ENCODE results near the gene ELP4. TPM values are rescaled to one million over a fixed set of nuclear protein-coding genes. Genes with fewer than 3 reads are reported as not detected.

ELP4 gene
- total RNA-seq, 6 experiments from 2014 or later = 7.3 to 16.4 (median 9.2) TPM

DNA sequence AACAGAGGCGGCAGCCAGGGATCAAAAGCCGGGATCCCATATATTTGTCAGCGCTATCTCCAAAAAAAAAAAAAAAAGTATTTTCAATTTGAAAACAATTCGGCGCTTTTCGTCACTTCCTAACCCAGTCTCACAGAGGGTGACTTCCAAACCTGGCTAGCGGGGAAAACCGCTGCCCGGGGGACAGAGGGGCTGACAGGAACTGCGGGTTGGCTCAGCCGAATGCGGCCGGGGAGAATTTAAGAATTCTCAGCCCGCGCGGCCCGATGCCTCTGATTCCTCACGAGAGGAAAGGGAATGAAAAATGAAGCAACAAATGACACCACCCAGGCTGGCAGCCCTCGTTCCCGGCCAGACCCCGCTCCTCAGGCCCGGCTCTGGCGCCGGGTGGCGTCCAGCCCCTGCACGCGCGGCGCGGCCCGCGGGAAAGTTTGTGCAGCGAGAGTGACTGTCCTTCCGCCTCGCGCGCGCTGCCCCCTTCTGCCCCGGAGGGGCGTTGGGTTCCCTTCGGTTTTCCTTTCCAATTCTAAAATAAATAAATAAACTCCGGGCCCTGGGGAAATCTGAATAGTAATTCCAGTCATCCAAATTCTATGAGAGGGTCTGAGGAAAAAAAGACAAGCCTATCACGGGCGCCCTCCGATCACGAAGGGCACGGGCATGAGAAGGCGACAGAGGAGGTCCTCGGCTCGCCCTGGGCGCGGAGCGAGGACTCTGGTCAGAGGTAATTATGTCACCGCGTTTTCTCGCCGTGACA is 306.3 kb downstream of the ELP4 start:
- intact Hi-C loops (cut with DNase I) = no loop called here
- Histone ChIP-seq H3K4me3 (no peak overlapping the region), H3K27me3 (peaks cover 46 to 67% of the 10 kb centered on the region in 2 donors), H3K4me1 (peaks cover 0 to 45% (median 12%) of the 10 kb centered on the region in 4 donors), H3K27ac (no peak overlapping the region), H3K9me3 (no peaks in the 10 kb centered on the region), H3K36me3 (no peaks in the 10 kb centered on the region)
- TF ChIP-seq, protein P1, sequence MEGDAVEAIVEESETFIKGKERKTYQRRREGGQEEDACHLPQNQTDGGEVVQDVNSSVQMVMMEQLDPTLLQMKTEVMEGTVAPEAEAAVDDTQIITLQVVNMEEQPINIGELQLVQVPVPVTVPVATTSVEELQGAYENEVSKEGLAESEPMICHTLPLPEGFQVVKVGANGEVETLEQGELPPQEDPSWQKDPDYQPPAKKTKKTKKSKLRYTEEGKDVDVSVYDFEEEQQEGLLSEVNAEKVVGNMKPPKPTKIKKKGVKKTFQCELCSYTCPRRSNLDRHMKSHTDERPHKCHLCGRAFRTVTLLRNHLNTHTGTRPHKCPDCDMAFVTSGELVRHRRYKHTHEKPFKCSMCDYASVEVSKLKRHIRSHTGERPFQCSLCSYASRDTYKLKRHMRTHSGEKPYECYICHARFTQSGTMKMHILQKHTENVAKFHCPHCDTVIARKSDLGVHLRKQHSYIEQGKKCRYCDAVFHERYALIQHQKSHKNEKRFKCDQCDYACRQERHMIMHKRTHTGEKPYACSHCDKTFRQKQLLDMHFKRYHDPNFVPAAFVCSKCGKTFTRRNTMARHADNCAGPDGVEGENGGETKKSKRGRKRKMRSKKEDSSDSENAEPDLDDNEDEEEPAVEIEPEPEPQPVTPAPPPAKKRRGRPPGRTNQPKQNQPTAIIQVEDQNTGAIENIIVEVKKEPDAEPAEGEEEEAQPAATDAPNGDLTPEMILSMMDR (IDR thresholded peaks at IDR 0.05) = no peak
- TF ChIP-seq POLR2A (IDR thresholded peaks at IDR 0.05) = no peak
- 3% methylated on average over 51 of the region's 57 CpGs for WGBS (ENCODE audit: insufficient coverage, low coverage, low lambda C conversion rate, missing lambda C conversion rate)
- no peak for DNase-seq
- ATAC-seq = no peak

DNA sequence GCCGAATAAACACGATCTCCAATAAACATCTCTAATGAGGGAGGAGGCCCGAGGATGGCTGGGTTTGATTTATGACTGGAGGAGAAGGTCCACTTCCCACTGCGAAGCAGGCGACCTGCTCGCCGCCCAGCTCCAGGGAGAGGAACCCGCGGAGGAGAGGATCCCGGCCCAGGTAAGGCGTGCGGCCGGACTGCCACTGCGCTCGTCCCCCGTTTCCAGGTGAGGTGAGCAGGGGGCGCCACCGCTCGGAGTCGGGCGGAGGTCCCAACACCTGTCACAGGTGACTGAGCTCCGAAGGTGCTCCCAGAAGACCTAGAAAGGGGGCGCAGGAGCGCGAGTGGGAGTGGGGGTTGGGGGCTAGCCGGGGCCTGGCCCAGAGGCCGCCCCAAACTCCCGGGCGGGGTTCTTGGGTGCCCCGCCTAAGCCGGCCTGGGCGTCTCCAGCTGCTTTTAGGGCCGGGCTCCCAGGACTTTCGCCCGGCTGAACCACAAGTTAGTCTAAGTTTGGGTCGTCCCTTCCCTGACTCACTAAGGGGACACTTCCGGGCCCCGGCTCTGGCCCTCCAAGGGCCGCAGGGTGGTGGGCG is 307.0 kb downstream of the ELP4 start:
- no peak for DNase-seq
- H3K9me3 ChIP-seq = no peaks in the 10 kb centered on the region
- TF ChIP-seq, protein P1 (IDR thresholded peaks at IDR 0.05) = no peak
- peaks cover 0 to 38% (median 12%) of the 10 kb centered on the region in 4 donors for H3K4me1 ChIP-seq
- no peak for ATAC-seq
- no peak overlapping the region for H3K4me3 ChIP-seq
- H3K27me3 ChIP-seq = peaks cover 47 to 70% of the 10 kb centered on the region in 2 donors
- no CpG with 5 or more reads among the region's 40 CpGs for WGBS (ENCODE audit: insufficient coverage, low coverage, low lambda C conversion rate, missing lambda C conversion rate)
- no peak overlapping the region for H3K27ac ChIP-seq
- intact Hi-C loops (cut with DNase I) = no loop called here
- H3K36me3 ChIP-seq = no peaks in the 10 kb centered on the region

DNA sequence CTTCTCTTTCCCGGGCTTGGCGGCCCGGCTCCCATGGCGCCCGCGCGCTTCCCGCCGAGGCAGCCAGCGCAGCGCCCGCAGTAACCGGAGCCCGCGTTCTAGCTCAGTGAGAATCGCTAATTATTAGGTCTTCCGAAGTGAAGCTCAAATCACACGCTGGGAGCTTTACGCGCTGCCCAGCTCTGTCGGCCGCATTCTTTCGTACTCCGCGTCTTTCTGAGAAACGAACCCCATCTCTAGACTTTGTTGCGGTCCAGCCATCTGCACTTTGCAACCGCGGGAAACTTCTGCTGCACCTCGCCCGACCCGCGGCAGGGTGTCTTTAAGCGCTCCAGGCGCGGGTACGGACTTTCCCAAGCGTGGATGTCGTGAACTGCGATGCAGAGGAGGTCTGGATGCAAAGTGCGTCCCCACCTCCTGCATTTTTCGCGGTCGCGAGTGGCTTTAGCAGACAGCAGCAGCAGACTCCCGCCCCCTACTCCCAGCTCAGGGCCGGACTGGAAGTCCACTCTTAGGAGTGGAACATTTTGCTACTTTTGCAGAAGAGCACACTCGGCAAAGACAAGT is 307.6 kb downstream of the ELP4 start:
- intact Hi-C loops (cut with DNase I) = no loop called here
- DNase-seq (no peak), ATAC-seq (no peak)
- WGBS (ENCODE audit: insufficient coverage, low coverage, low lambda C conversion rate, missing lambda C conversion rate) = 0% methylated on average over 6 of the region's 48 CpGs
- no peak overlapping the region for H3K27ac ChIP-seq
- H3K9me3 ChIP-seq = no peaks in the 10 kb centered on the region
- H3K27me3 ChIP-seq = peaks cover 47 to 68% of the 10 kb centered on the region in 2 donors
- peaks cover 0 to 35% (median 12%) of the 10 kb centered on the region in 4 donors for H3K4me1 ChIP-seq
- H3K4me3 ChIP-seq = no peak overlapping the region
- no peaks in the 10 kb centered on the region for H3K36me3 ChIP-seq
- TF ChIP-seq, protein P1 (IDR thresholded peaks at IDR 0.05) = no peak
- TF ChIP-seq POLR2A (IDR thresholded peaks at IDR 0.05) = no peak

DNA sequence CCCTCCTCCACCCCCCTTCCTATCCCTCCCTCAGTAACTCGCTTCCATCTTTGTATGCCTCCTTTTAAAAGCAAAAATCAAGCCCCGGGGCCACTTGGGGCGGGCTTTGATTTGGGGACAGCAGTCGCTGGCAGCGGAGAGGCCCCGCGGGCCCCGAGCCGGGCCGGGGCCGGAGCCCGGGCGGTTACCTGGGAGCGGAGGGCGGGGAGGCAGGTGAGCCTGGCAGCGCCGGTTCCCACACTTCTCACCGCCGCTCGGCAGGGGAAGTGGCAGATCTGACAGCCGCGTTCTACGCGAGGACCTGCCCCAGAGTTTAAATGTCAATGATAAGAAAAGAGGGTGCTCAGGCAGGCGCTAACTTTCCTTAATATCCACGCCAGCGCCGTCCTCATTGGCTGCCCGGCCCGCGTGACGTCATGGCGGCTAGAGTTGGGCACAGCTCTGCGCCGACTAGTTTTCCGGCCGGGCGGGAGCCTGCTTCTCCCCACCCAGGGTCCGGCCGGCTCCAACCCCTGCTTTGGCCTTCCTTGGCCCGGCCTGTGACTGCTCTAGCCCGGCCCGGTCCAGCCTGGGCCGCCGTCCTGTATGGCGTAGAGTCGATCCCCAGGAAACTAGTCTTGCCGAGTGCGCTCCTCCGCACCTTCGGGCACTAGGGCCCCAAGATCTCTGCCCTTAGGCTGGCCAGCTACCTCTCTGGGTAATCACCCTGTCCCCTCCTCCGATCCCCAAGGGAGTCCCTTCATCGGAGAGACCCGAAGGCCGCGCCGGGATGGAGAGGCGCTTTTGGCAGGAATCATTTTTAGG is 308.3 kb downstream of the ELP4 start:
- no peaks in the 10 kb centered on the region for H3K36me3 ChIP-seq
- H3K9me3 ChIP-seq = no peaks in the 10 kb centered on the region
- no peak overlapping the region for H3K4me3 ChIP-seq
- intact Hi-C loops (cut with DNase I) = no loop called here
- 11% methylated on average over 37 of the region's 58 CpGs for WGBS (ENCODE audit: insufficient coverage, low coverage, low lambda C conversion rate, missing lambda C conversion rate)
- TF ChIP-seq, protein P1 (IDR thresholded peaks at IDR 0.05) = no peak
- no peak for TF ChIP-seq POLR2A (IDR thresholded peaks at IDR 0.05)
- no peak overlapping the region for H3K27ac ChIP-seq
- H3K27me3 ChIP-seq = peaks cover 48 to 68% of the 10 kb centered on the region in 2 donors
- peaks cover 0 to 30% (median 10%) of the 10 kb centered on the region in 4 donors for H3K4me1 ChIP-seq
- DNase-seq (no peak), ATAC-seq (peak in 1 of 4 donors; percentile 8)
